ENCODE data around the gene ARHGAP35.
"Not testable (repeated sequence)": the region's sequence is repeated elsewhere in the genome, so short reads cannot be mapped to it uniquely, and the experiment has no call there.

The ARHGAP35 gene

DNA sequence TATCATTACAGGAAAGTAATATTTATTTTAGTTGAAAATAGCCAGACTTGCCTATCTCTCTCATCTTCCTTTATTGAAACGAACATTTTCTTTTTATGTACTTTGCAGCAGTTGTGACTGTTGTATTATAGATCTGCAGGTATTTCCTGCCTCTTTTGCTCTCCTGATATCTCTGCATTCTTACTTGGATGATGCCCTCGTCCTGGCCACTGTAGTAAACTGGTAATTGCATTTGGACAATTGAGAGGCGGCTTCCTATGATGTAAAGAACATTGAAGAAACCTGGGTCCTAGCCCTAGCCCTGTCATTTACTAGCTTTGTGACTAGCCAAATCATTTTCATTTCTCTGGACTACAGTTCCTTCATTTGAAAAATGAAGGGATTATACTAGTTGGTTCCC, 6.4 kb downstream of the ARHGAP35 start:
- Histone ChIP-seq H3K27me3 (replicated peaks; ENCODE audit: control insufficient read depth, insufficient read depth, low read length, poor library complexity, severe bottlenecking) (no peaks in the 10 kb centered on the region), H3K4me3 (ENCODE audit: insufficient read depth, low read depth, low read length, poor library complexity, severe bottlenecking) (no peak overlapping the region), H3K27ac (ENCODE audit: insufficient read depth, low read length, poor library complexity, severe bottlenecking) (no peak overlapping the region), H3K9me3 (ENCODE audit: control insufficient read depth, low read length) (no peaks in the 10 kb centered on the region), H3K36me3 (ENCODE audit: control insufficient read depth, insufficient read depth, low read length) (no peaks in the 10 kb centered on the region), H3K4me1 (ENCODE audit: control insufficient read depth, insufficient read depth, low read length, poor library complexity, severe bottlenecking) (peaks cover 19% of the 10 kb centered on the region)
- DNase-seq = no peak

GRCh38 chr19:46868025-46868802, 7.4 kb downstream of the ARHGAP35 start:
- no peaks in the 10 kb centered on the region for H3K27me3 ChIP-seq (replicated peaks; ENCODE audit: control insufficient read depth, insufficient read depth, low read length, poor library complexity, severe bottlenecking)
- H3K4me3 ChIP-seq (ENCODE audit: insufficient read depth, low read depth, low read length, poor library complexity, severe bottlenecking) = no peak overlapping the region
- H3K4me1 ChIP-seq (ENCODE audit: control insufficient read depth, insufficient read depth, low read length, poor library complexity, severe bottlenecking) = peaks cover 9% of the 10 kb centered on the region
- no peak overlapping the region for H3K27ac ChIP-seq (ENCODE audit: insufficient read depth, low read length, poor library complexity, severe bottlenecking)
- H3K9me3 ChIP-seq (ENCODE audit: control insufficient read depth, low read length) = no peaks in the 10 kb centered on the region
- no peak for DNase-seq
- no peaks in the 10 kb centered on the region for H3K36me3 ChIP-seq (ENCODE audit: control insufficient read depth, insufficient read depth, low read length)

GRCh38 chr19:46871173-46871572, 10.4 kb downstream of the ARHGAP35 start:
- not testable (repeated sequence) for H3K27ac ChIP-seq (ENCODE audit: insufficient read depth, low read length, poor library complexity, severe bottlenecking); H3K27me3 ChIP-seq (replicated peaks; ENCODE audit: control insufficient read depth, insufficient read depth, low read length, poor library complexity, severe bottlenecking); H3K36me3 ChIP-seq (ENCODE audit: control insufficient read depth, insufficient read depth, low read length); DNase-seq; H3K9me3 ChIP-seq (ENCODE audit: control insufficient read depth, low read length); H3K4me1 ChIP-seq (ENCODE audit: control insufficient read depth, insufficient read depth, low read length, poor library complexity, severe bottlenecking); H3K4me3 ChIP-seq (ENCODE audit: insufficient read depth, low read depth, low read length, poor library complexity, severe bottlenecking)

DNA sequence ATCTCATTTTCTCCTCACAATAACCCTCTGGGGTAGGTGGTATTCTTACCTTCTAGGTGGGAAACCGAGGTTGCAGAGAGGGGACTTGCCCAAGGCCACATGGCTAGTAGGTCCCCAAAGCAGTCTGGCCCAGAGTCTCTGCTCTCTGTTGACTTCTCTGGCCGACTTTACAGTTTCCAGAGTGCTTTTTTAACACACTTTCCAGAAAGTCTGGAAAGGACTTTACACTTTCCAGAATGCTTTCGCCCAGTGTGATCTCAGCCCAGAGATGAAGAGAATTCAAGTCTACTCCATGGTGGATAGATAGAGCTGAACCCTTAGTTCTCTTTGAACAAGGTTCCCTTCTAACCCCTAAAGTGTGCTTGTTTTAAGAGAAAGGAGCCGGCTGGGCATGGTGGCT, 12.2 kb downstream of the ARHGAP35 start:
- Histone ChIP-seq H3K27me3 (replicated peaks; ENCODE audit: control insufficient read depth, insufficient read depth, low read length, poor library complexity, severe bottlenecking) (no peaks in the 10 kb centered on the region), H3K36me3 (ENCODE audit: control insufficient read depth, insufficient read depth, low read length) (peaks cover 7% of the 10 kb centered on the region), H3K27ac (ENCODE audit: insufficient read depth, low read length, poor library complexity, severe bottlenecking) (no peak overlapping the region), H3K4me3 (ENCODE audit: insufficient read depth, low read depth, low read length, poor library complexity, severe bottlenecking) (no peak overlapping the region), H3K9me3 (ENCODE audit: control insufficient read depth, low read length) (no peaks in the 10 kb centered on the region), H3K4me1 (ENCODE audit: control insufficient read depth, insufficient read depth, low read length, poor library complexity, severe bottlenecking) (no peaks in the 10 kb centered on the region)
- no peak for DNase-seq

GRCh38 chr19:46875234-46875633, 14.4 kb downstream of the ARHGAP35 start:
- Histone ChIP-seq H3K4me1 (ENCODE audit: control insufficient read depth, insufficient read depth, low read length, poor library complexity, severe bottlenecking) (no peaks in the 10 kb centered on the region), H3K4me3 (ENCODE audit: insufficient read depth, low read depth, low read length, poor library complexity, severe bottlenecking) (no peak overlapping the region), H3K36me3 (ENCODE audit: control insufficient read depth, insufficient read depth, low read length) (peaks cover 7% of the 10 kb centered on the region), H3K27me3 (replicated peaks; ENCODE audit: control insufficient read depth, insufficient read depth, low read length, poor library complexity, severe bottlenecking) (no peaks in the 10 kb centered on the region), H3K9me3 (ENCODE audit: control insufficient read depth, low read length) (no peaks in the 10 kb centered on the region), H3K27ac (ENCODE audit: insufficient read depth, low read length, poor library complexity, severe bottlenecking) (no peak overlapping the region)
- DNase-seq = no peak

DNA sequence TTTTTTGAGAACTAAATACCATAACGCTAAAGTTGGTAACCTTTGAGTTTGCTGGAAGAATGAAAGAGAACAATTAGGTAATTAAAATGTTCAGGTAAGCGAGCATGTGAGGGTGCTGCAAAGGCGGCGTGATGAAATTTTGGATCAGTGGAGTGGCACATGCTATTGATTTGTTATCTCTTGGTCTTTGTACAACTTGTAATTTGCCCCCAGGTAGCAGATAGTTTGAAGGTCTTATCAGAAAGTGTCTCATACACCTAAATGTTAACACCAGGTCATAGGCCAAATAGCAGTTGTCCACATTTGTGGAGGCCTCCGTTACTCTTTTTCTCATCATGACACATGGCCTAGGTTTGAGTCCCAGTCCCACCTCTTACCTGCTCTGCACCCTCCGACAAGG, 14.9 kb downstream of the ARHGAP35 start:
- Histone ChIP-seq H3K36me3 (ENCODE audit: control insufficient read depth, insufficient read depth, low read length) (peaks cover 7% of the 10 kb centered on the region), H3K9me3 (ENCODE audit: control insufficient read depth, low read length) (no peaks in the 10 kb centered on the region), H3K4me3 (ENCODE audit: insufficient read depth, low read depth, low read length, poor library complexity, severe bottlenecking) (no peak overlapping the region), H3K4me1 (ENCODE audit: control insufficient read depth, insufficient read depth, low read length, poor library complexity, severe bottlenecking) (no peaks in the 10 kb centered on the region), H3K27ac (ENCODE audit: insufficient read depth, low read length, poor library complexity, severe bottlenecking) (no peak overlapping the region), H3K27me3 (replicated peaks; ENCODE audit: control insufficient read depth, insufficient read depth, low read length, poor library complexity, severe bottlenecking) (no peaks in the 10 kb centered on the region)
- DNase-seq = no peak

GRCh38 chr19:46878613-46879375, 18.0 kb downstream of the ARHGAP35 start:
- H3K27me3 ChIP-seq (replicated peaks; ENCODE audit: control insufficient read depth, insufficient read depth, low read length, poor library complexity, severe bottlenecking) = no peaks in the 10 kb centered on the region
- H3K36me3 ChIP-seq (ENCODE audit: control insufficient read depth, insufficient read depth, low read length) = peaks cover 7% of the 10 kb centered on the region
- no peak overlapping the region for H3K27ac ChIP-seq (ENCODE audit: insufficient read depth, low read length, poor library complexity, severe bottlenecking)
- H3K4me1 ChIP-seq (ENCODE audit: control insufficient read depth, insufficient read depth, low read length, poor library complexity, severe bottlenecking) = no peaks in the 10 kb centered on the region
- DNase-seq = no peak
- no peaks in the 10 kb centered on the region for H3K9me3 ChIP-seq (ENCODE audit: control insufficient read depth, low read length)
- no peak overlapping the region for H3K4me3 ChIP-seq (ENCODE audit: insufficient read depth, low read depth, low read length, poor library complexity, severe bottlenecking)

GRCh38 chr19:46880431-46880830, 19.6 kb downstream of the ARHGAP35 start:
- no peak overlapping the region for H3K4me3 ChIP-seq (ENCODE audit: insufficient read depth, low read depth, low read length, poor library complexity, severe bottlenecking)
- H3K9me3 ChIP-seq (ENCODE audit: control insufficient read depth, low read length) = no peaks in the 10 kb centered on the region
- no peak for DNase-seq
- peaks cover 4% of the 10 kb centered on the region for H3K36me3 ChIP-seq (ENCODE audit: control insufficient read depth, insufficient read depth, low read length)
- no peaks in the 10 kb centered on the region for H3K27me3 ChIP-seq (replicated peaks; ENCODE audit: control insufficient read depth, insufficient read depth, low read length, poor library complexity, severe bottlenecking)
- no peaks in the 10 kb centered on the region for H3K4me1 ChIP-seq (ENCODE audit: control insufficient read depth, insufficient read depth, low read length, poor library complexity, severe bottlenecking)
- no peak overlapping the region for H3K27ac ChIP-seq (ENCODE audit: insufficient read depth, low read length, poor library complexity, severe bottlenecking)

DNA sequence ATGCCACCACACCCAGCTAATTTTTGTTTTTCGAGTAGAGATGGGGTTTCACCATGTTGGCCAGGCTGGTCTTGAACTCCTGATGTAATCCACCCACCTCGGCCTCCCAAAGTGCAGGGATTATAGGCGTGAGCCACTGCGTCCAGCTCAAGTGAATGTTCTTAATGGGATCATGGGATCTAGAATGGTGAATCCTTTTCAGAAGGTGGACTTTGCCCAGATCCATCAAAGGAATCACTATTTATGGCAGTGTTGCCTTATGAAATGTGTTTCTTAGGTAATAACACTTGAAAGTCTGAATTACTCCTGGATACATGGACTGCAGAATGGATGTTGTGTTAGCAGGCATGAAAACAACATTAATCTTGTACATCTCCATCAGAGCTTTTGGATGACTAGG, 20.3 kb downstream of the ARHGAP35 start:
- no peaks in the 10 kb centered on the region for H3K9me3 ChIP-seq (ENCODE audit: control insufficient read depth, low read length)
- DNase-seq = no peak
- no peaks in the 10 kb centered on the region for H3K36me3 ChIP-seq (ENCODE audit: control insufficient read depth, insufficient read depth, low read length)
- H3K4me3 ChIP-seq (ENCODE audit: insufficient read depth, low read depth, low read length, poor library complexity, severe bottlenecking) = no peak overlapping the region
- no peaks in the 10 kb centered on the region for H3K4me1 ChIP-seq (ENCODE audit: control insufficient read depth, insufficient read depth, low read length, poor library complexity, severe bottlenecking)
- H3K27ac ChIP-seq (ENCODE audit: insufficient read depth, low read length, poor library complexity, severe bottlenecking) = no peak overlapping the region
- H3K27me3 ChIP-seq (replicated peaks; ENCODE audit: control insufficient read depth, insufficient read depth, low read length, poor library complexity, severe bottlenecking) = no peaks in the 10 kb centered on the region

DNA sequence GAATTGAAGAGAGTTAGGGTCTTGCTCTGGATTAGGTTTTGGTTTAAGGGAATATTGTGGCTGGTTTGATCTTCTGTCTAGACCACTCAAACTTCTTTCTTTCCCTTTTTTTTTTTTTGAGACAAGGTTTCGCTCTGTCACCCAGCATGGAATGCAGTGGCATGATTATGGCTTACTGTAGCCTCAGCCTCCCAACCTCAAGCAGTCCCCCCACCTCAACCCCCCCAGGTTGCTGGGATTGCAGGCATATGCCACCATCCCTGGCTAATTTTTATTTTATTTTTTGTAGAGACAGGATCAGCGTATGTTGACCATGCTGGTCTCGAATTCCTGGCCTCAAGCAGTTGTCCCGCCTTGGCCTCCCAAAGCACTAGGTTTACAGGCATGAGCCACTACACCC, 21.2 kb downstream of the ARHGAP35 start:
- no peaks in the 10 kb centered on the region for H3K27me3 ChIP-seq (replicated peaks; ENCODE audit: control insufficient read depth, insufficient read depth, low read length, poor library complexity, severe bottlenecking)
- DNase-seq = no peak
- H3K4me3 ChIP-seq (ENCODE audit: insufficient read depth, low read depth, low read length, poor library complexity, severe bottlenecking) = no peak overlapping the region
- no peak overlapping the region for H3K27ac ChIP-seq (ENCODE audit: insufficient read depth, low read length, poor library complexity, severe bottlenecking)
- H3K36me3 ChIP-seq (ENCODE audit: control insufficient read depth, insufficient read depth, low read length) = no peaks in the 10 kb centered on the region
- H3K9me3 ChIP-seq (ENCODE audit: control insufficient read depth, low read length) = no peaks in the 10 kb centered on the region
- no peaks in the 10 kb centered on the region for H3K4me1 ChIP-seq (ENCODE audit: control insufficient read depth, insufficient read depth, low read length, poor library complexity, severe bottlenecking)
